IMR-90 (cell line): ENCODE results near the gene ALDH1L2. TPM values are rescaled to one million over a fixed set of nuclear protein-coding genes. Genes with fewer than 3 reads are reported as not detected.
A peak's percentile ranks its signal among the peaks of the same experiment; 100 is the strongest.

ENCODE experiments used
- ATAC-seq: fragments of 200-7000 bp; cut with Tn5 transposase; 2 replicates; pipeline ENCODE4 v1.9.1; 2020; ENCODE audit warnings: low read depth, mild to moderate bottlenecking, moderate library complexity
- BruUV-seq: library from RNA; stranded (reverse); fragments of 400-500 nt; replicated peaks from 2 replicates; lab custom pipeline; 2021; lab: Mats Ljungman, UMichigan
- CTCF ChIA-PET: fragments of 300-600 bp; formaldehyde crosslinking; extraction: SDS; loops from one replicate; lab custom pipeline; 2021; ENCODE audit warnings: antibody characterized with exemption; lab: Yijun Ruan, JAX
- POLR2A ChIA-PET: fragments of 300-600 bp; sonication (Branson Sonifier 250); formaldehyde crosslinking; loops from one replicate; lab custom pipeline; 2022; ENCODE audit warnings: antibody characterized with exemption; ENCODE audit not compliant: unreplicated experiment; lab: Charles Lee
- DNase-seq: peaks from one replicate; pipeline ENCODE4 v3.0.0; 2013
- H2AFZ ChIP-seq: replicated peaks from 2 replicates; pipeline ENCODE3; 2013; ENCODE audit warnings: low read length, mild to moderate bottlenecking; ENCODE audit not compliant: poor library complexity
- H2AK5ac ChIP-seq: 2 replicates; pipeline ENCODE4 v1.6.1; 2013; ENCODE audit warnings: low read depth, low read length, inconsistent platforms
- H2AK9ac ChIP-seq: replicated peaks from 2 replicates; pipeline ENCODE3; 2013; ENCODE audit warnings: mild to moderate bottlenecking, low read depth, low read length, moderate library complexity; ENCODE audit not compliant: poor library complexity
- H2BK120ac ChIP-seq: 2 replicates; pipeline ENCODE4 v1.6.1; 2013; ENCODE audit warnings: low read depth, low read length, inconsistent platforms
- H2BK15ac ChIP-seq: 3 replicates; pipeline ENCODE4 v1.6.1; 2013; ENCODE audit warnings: low read depth, low read length, inconsistent platforms
- H2BK20ac ChIP-seq: 2 replicates; pipeline ENCODE4 v1.6.1; 2013; ENCODE audit warnings: low read depth, mild to moderate bottlenecking, inconsistent platforms, low read length, moderate library complexity
- H2BK5ac ChIP-seq: 2 replicates; pipeline ENCODE4 v1.6.1; 2013; ENCODE audit warnings: mild to moderate bottlenecking, low read depth, low read length, inconsistent platforms; ENCODE audit not compliant: poor library complexity, severe bottlenecking
- H3K14ac ChIP-seq: replicated peaks from 2 replicates; pipeline ENCODE4 v1.6.1; 2013; ENCODE audit warnings: low read depth, low read length, inconsistent platforms
- H3K18ac ChIP-seq: 2 replicates; pipeline ENCODE4 v1.6.1; 2013; ENCODE audit warnings: low read depth, low read length, control low read depth
- H3K23ac ChIP-seq: 2 replicates; pipeline ENCODE4 v1.6.1; 2013; ENCODE audit warnings: low read depth, low read length, inconsistent platforms
- H3K27ac ChIP-seq: 2 replicates; pipeline ENCODE4 v1.5.1; 2013; ENCODE audit warnings: mild to moderate bottlenecking, control low read depth, low read length; ENCODE audit not compliant: insufficient read depth
- H3K27me3 ChIP-seq: 2 replicates; pipeline ENCODE4 v1.6.1; 2013; ENCODE audit warnings: low read length; ENCODE audit not compliant: control insufficient read depth, insufficient read depth
- H3K36me3 ChIP-seq: 2 replicates; pipeline ENCODE4 v1.6.1; 2013; ENCODE audit warnings: low read length, mixed read lengths; ENCODE audit not compliant: control insufficient read depth, insufficient read depth
- H3K4ac ChIP-seq: 2 replicates; pipeline ENCODE4 v1.6.1; 2013; ENCODE audit warnings: low read depth, low read length, inconsistent platforms
- H3K4me1 ChIP-seq: 2 replicates; pipeline ENCODE4 v1.6.1; 2013; ENCODE audit warnings: low read length, mixed read lengths; ENCODE audit not compliant: control insufficient read depth, insufficient read depth
- H3K4me2 ChIP-seq: 2 replicates; pipeline ENCODE4 v1.6.1; 2013; ENCODE audit warnings: low read depth, mild to moderate bottlenecking, control low read depth, low read length, moderate library complexity
- H3K4me3 ChIP-seq: 2 replicates; pipeline ENCODE4 v1.5.1; 2013; ENCODE audit warnings: low read depth, mild to moderate bottlenecking, control low read depth, low read length, moderate library complexity; ENCODE audit not compliant: insufficient read depth
- H3K56ac ChIP-seq: 2 replicates; pipeline ENCODE4 v1.6.1; 2013; ENCODE audit warnings: low read length, inconsistent platforms; ENCODE audit not compliant: insufficient read depth; ENCODE audit errors: extremely low read depth
- H3K79me1 ChIP-seq, 2 experiments: 2 replicates each; pipeline ENCODE4 v1.6.1; 2013; ENCODE audit warnings: low read length in 2 of 2, inconsistent platforms in 1 of 2, low read depth in 1 of 2
- H3K9ac ChIP-seq: 2 replicates; pipeline ENCODE4 v1.6.1; 2013; ENCODE audit warnings: low read depth, low read length, control low read depth
- H3K9me1 ChIP-seq: 2 replicates; pipeline ENCODE4 v1.6.1; 2013; ENCODE audit warnings: low read length, inconsistent platforms; ENCODE audit not compliant: insufficient read depth
- H3K9me3 ChIP-seq: 2 replicates; pipeline ENCODE4 v1.6.1; 2013; ENCODE audit warnings: low read length; ENCODE audit not compliant: control insufficient read depth, insufficient read depth
- H4K20me1 ChIP-seq: 2 replicates; pipeline ENCODE4 v1.6.1; 2013; ENCODE audit warnings: low read length, inconsistent platforms; ENCODE audit not compliant: insufficient read depth
- H4K5ac ChIP-seq: 2 replicates; pipeline ENCODE4 v1.6.1; 2013; ENCODE audit warnings: mild to moderate bottlenecking, low read depth, low read length, control low read depth
- H4K8ac ChIP-seq, 2 experiments: 2 replicates each; pipeline ENCODE4 v1.6.1; 2013; ENCODE audit warnings: low read depth in 2 of 2, low read length in 2 of 2, control low read depth in 1 of 2, inconsistent platforms in 1 of 2
- H4K91ac ChIP-seq: 2 replicates; pipeline ENCODE4 v1.6.1; 2013; ENCODE audit warnings: low read depth, low read length, inconsistent platforms; ENCODE audit not compliant: insufficient read depth
- BHLHE40 ChIP-seq: fragments of 150-350 bp; IDR thresholded peaks from 2 replicates; pipeline ENCODE4 v1.6.1; 2016; ENCODE audit warnings: mild to moderate bottlenecking, low read depth, low read length
- CEBPB ChIP-seq: IDR thresholded peaks from 2 replicates; pipeline ENCODE4 v1.6.1; 2012; ENCODE audit warnings: low read depth, low read length, improper control_type of control experiment
- CHD1 ChIP-seq: IDR thresholded peaks from 2 replicates; pipeline ENCODE4 v1.6.1; 2012; ENCODE audit warnings: low read depth, low read length, improper control_type of control experiment
- ELK1 ChIP-seq: fragments of 150-350 bp; IDR thresholded peaks from 2 replicates; pipeline ENCODE4 v1.6.1; 2016; ENCODE audit warnings: low read depth, mild to moderate bottlenecking, low read length, moderate library complexity, borderline replicate concordance
- MAFK ChIP-seq: IDR thresholded peaks from 2 replicates; pipeline ENCODE4 v1.6.1; 2012; ENCODE audit warnings: low read depth, low read length, improper control_type of control experiment
- MAZ ChIP-seq: IDR thresholded peaks from 2 replicates; pipeline ENCODE4 v1.6.1; 2012; ENCODE audit warnings: low read depth, mild to moderate bottlenecking, low read length, improper control_type of control experiment, moderate library complexity, borderline replicate concordance
- MXI1 ChIP-seq: IDR thresholded peaks from 2 replicates; pipeline ENCODE4 v1.6.1; 2012; ENCODE audit warnings: low read depth, mild to moderate bottlenecking, low read length, moderate library complexity, borderline replicate concordance
- NFE2L2 ChIP-seq: fragments of 150-350 bp; IDR thresholded peaks from 2 replicates; pipeline ENCODE4 v1.6.1; 2016; ENCODE audit warnings: low read depth, mild to moderate bottlenecking, low read length
- RAD21 ChIP-seq: IDR thresholded peaks from 2 replicates; pipeline ENCODE4 v1.6.1; 2012; ENCODE audit warnings: low read length, improper control_type of control experiment
- RCOR1 ChIP-seq: IDR thresholded peaks from 2 replicates; pipeline ENCODE4 v1.6.1; 2012; ENCODE audit warnings: mild to moderate bottlenecking, low read length, improper control_type of control experiment; ENCODE audit not compliant: insufficient replicate concordance
- RFX5 ChIP-seq: IDR thresholded peaks from 2 replicates; pipeline ENCODE4 v1.8.0; 2012; ENCODE audit warnings: low read depth, mild to moderate bottlenecking, low read length, moderate library complexity
- SMC3 ChIP-seq: fragments of 150-350 bp; IDR thresholded peaks from 2 replicates; pipeline ENCODE4 v1.6.1; 2016; ENCODE audit warnings: low read depth, mild to moderate bottlenecking, antibody characterized with exemption, low read length, moderate library complexity
- USF2 ChIP-seq: fragments of 150-350 bp; IDR thresholded peaks from 2 replicates; pipeline ENCODE4 v1.6.1; 2017; ENCODE audit warnings: mild to moderate bottlenecking, antibody characterized with exemption, low read length, low read depth
- WGBS, 2 experiments: methylation state at CpG; one replicate each; pipeline versions ENCODE4 v1.1.5 to v1.1.7; 2013; ENCODE audit warnings: missing lambda C conversion rate in 2 of 2; ENCODE audit not compliant: insufficient read length in 1 of 2; ENCODE audit errors: extremely low coverage in 2 of 2; 5-methylcytosine and 5-hydroxymethylcytosine counted together
- dilution Hi-C: fragments of 300-500 bp; cut with HindIII; formaldehyde crosslinking; loops from one replicate; pipeline ENCODE4 v1.14.3; 2018; ENCODE audit warnings: low sequenced_read_pairs; ENCODE audit not compliant: unreplicated experiment
- in situ Hi-C: fragments of 300-500 bp; cut with MboI; formaldehyde crosslinking; loops from 3 replicates; pipeline ENCODE4 v1.14.3; 2019; ENCODE audit warnings: low sequenced_read_pairs, inconsistent platforms, mixed read lengths
- intact Hi-C: fragments of 100-400 bp; cut with micrococcal nuclease; formaldehyde crosslinking; loops from 2 replicates; pipeline ENCODE4 v1.10.0; 2022
- polyA plus RNA-seq, 3 experiments: library from polyadenylated mRNA; depleted of rRNA; stranded (reverse); fragments of >200 nt; gene quantifications; 2 replicates each; pipeline ENCODE4 v1.2.3, GENCODE V29; 2012; ENCODE audit warnings: low replicate concordance in 1 of 3
- total RNA-seq: library from RNA; depleted of rRNA; stranded (reverse); fragments of >200 nt; gene quantifications from 2 replicates; pipeline ENCODE4 v1.2.3, GENCODE V29; 2012

ALDH1L2 gene
- total and polyA plus RNA-seq, 2 of the 4 experiments (the other 2 are of a cell fraction): 21.1 to 22.8 TPM

- ATAC-seq: peak; percentile 100
- dilution Hi-C loops (no loop called here), in situ Hi-C loops (no loop called here), intact Hi-C loops (no loop called here)
- peak within 1 kb of the TSS; percentile 99 for H3K4me2 ChIP-seq
- H3K23ac ChIP-seq: peak within 1 kb of the TSS; percentile 78
- H4K91ac ChIP-seq: no peak within 1 kb of the TSS; the same call in 1 of the 2 replicates
- peaks cover 18 to 21% of the 10 kb centered on the region in 2 experiments for H3K79me1 ChIP-seq
- peak; percentile 75 for DNase-seq
- H3K18ac ChIP-seq: 0 out of 2 replicates have a peak within 1 kb of the TSS, but pooled peaks have one; percentile 49
- peak within 1 kb of the TSS; percentile 59 for H3K4ac ChIP-seq
- 0% methylated on average over 27 of the region's 59 CpGs; no CpG with 5 or more reads in 1 of the 2 experiments for WGBS, 2 experiments
- H4K5ac ChIP-seq: 0 out of 2 replicates have a peak within 1 kb of the TSS, but pooled peaks have one; percentile 32
- ChIA-PET CTCF (interaction anchor here (0.5 to 0.8 kb wide), 2 partner anchors 10 to 17 kb away, joined by 3 to 6 read pairs; no protein-coding TSS in a partner anchor), POLR2A (no interaction called here)
- H3K27ac ChIP-seq: peak within 1 kb of the TSS; percentile 95
- H2AFZ ChIP-seq: peak within 1 kb of the TSS; percentile 99
- peak within 1 kb of the TSS; percentile 33; the same call in 1 of the 2 replicates for H3K56ac ChIP-seq
- peak within 1 kb of the TSS; percentile 73 for H3K14ac ChIP-seq
- no peaks in the 10 kb centered on the region for H3K9me3 ChIP-seq
- H4K20me1 ChIP-seq: 0 out of 2 replicates have a peak, but pooled peaks cover 5% of the 10 kb centered on the region
- H2AK9ac ChIP-seq: peak within 1 kb of the TSS; percentile 4
- BruUV-seq: no TSS peak
- peak within 1 kb of the TSS; percentile 96 for H3K4me3 ChIP-seq
- H3K36me3 ChIP-seq: no peaks in the 10 kb centered on the region; the same call in 1 of the 2 replicates
- no peak within 1 kb of the TSS for H2AK5ac ChIP-seq
- peaks cover 3% of the 10 kb centered on the region for H3K27me3 ChIP-seq
- peak within 1 kb of the TSS; percentile 89 for H3K9ac ChIP-seq
- no peak within 1 kb of the TSS; the same call in 2 of the 3 replicates for H2BK15ac ChIP-seq
- no peaks in the 10 kb centered on the region for H3K4me1 ChIP-seq
- H2BK5ac ChIP-seq: peak within 1 kb of the TSS; percentile 86
- no peak within 1 kb of the TSS for H2BK20ac ChIP-seq
- H4K8ac ChIP-seq: peak within 1 kb of the TSS in 1 of 2 experiments; percentile 63; a peak in 1 of 4 replicates
- 0 out of 2 replicates have a peak within 1 kb of the TSS, but pooled peaks have one; percentile 59 for H2BK120ac ChIP-seq
- peaks cover 6% of the 10 kb centered on the region; the same call in 1 of the 2 replicates for H3K9me1 ChIP-seq
- peak; percentile 98 for TF ChIP-seq MXI1
- TF ChIP-seq MAZ: peak; percentile 48; the same call in 1 of the 2 replicates
- no peak for TF ChIP-seq RFX5
- TF ChIP-seq SMC3: no peak
- TF ChIP-seq NFE2L2: no peak
- no peak for TF ChIP-seq RCOR1
- TF ChIP-seq BHLHE40: peak; percentile 77
- TF ChIP-seq CEBPB: no peak
- no peak for TF ChIP-seq RAD21
- TF ChIP-seq ELK1: no peak
- no peak for TF ChIP-seq MAFK
- TF ChIP-seq USF2: no peak
- no peak for TF ChIP-seq CHD1
Observed at GRCh38 chr12:104986022-104986941, 98.0 kb downstream of the ALDH1L2 start, which contains the start of gene NOPCHAP1. Gene NOPCHAP1, plus strand, starts transcription at chr12:104986316. Its CDS starts 37 bp downstream, at chr12:104986353.
